Measurements from ENCODE around the gene ALS2CL.

Gene ALS2CL

DNA sequence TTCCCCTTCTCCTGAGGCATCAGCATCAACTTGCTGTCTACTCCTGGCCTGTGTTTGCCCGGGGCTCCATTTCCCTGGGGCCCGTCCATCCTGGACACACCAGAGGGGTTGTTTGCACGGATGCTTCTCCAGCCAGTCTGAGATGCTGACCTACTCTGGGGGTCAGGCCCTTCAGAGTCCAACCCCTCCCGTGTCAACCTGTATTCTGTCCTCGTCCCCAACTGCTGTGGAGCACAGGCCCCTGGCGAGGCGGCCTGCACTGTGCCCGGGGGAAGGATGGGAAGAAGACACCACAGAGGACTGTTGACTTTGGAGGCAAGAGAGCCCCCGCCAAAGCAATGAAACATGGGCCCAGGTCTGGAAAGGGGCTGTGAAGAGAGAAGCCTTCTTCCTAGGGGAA, 25.8 kb downstream of the ALS2CL start:
- TF ChIP-seq, protein P1, sequence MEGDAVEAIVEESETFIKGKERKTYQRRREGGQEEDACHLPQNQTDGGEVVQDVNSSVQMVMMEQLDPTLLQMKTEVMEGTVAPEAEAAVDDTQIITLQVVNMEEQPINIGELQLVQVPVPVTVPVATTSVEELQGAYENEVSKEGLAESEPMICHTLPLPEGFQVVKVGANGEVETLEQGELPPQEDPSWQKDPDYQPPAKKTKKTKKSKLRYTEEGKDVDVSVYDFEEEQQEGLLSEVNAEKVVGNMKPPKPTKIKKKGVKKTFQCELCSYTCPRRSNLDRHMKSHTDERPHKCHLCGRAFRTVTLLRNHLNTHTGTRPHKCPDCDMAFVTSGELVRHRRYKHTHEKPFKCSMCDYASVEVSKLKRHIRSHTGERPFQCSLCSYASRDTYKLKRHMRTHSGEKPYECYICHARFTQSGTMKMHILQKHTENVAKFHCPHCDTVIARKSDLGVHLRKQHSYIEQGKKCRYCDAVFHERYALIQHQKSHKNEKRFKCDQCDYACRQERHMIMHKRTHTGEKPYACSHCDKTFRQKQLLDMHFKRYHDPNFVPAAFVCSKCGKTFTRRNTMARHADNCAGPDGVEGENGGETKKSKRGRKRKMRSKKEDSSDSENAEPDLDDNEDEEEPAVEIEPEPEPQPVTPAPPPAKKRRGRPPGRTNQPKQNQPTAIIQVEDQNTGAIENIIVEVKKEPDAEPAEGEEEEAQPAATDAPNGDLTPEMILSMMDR (IDR thresholded peaks at IDR 0.05; ENCODE audit: control insufficient read depth, extremely low read depth, insufficient read depth): no peak
- H3K4me3 ChIP-seq (ENCODE audit: low read depth, low read length): no peak overlapping the region
- no peak for DNase-seq (ENCODE audit: low read depth)

DNA sequence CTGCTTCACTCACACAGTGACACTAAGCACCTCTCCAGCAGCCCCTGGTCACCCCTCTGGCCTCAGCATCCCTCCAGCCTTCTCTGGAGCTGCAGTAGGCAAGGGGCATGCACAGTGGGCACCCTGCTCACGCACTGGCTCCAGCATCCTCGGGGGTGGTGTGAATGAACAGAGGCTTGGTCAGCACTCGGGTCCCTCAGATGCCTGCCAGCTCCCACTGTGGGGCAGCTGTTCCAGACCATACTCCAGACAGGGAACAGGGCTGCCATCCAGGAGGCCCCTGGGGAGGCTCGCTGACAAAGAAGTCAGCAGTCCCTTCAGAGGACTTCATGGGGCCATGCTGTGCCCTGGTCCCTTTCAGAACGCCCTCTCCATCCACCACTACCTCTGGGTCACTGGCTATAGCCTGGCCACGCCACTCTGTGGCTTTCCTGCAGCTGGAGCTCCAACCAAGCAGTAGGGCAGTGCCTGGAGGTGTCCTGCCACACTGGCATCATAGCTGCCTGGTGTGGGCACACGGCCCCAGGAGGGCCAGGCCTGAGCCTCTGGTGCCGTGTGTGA, 26.3 kb downstream of the ALS2CL start:
- H3K4me3 ChIP-seq (ENCODE audit: low read depth, low read length): no peak overlapping the region
- no peak for DNase-seq (ENCODE audit: low read depth)
- TF ChIP-seq, protein P1 (IDR thresholded peaks at IDR 0.05; ENCODE audit: control insufficient read depth, extremely low read depth, insufficient read depth): no peak

DNA sequence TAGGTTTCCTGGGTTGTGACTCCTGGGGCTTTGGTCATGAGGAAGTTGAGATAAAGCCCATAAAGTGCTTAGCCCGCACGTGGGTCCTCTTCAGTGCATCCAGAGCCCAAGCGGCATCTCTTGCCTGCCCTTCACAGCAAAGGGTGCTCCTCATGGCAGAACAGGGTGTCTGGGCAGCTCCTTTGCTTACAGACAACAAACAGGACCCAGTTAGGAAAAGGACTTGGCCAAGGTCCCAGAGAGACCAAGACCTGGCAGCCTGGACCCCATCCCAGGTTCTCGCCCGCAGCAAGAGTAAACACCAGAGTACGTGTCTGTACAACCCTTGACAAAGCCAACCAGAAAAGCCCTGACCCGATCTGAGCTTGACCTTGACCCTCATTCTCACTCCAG, 27.0 kb downstream of the ALS2CL start:
- DNase-seq (ENCODE audit: low read depth): peak; percentile 99
- H3K4me3 ChIP-seq (ENCODE audit: low read depth, low read length): no peak overlapping the region
- TF ChIP-seq, protein P1 (IDR thresholded peaks at IDR 0.05; ENCODE audit: control insufficient read depth, extremely low read depth, insufficient read depth): no peak

DNA sequence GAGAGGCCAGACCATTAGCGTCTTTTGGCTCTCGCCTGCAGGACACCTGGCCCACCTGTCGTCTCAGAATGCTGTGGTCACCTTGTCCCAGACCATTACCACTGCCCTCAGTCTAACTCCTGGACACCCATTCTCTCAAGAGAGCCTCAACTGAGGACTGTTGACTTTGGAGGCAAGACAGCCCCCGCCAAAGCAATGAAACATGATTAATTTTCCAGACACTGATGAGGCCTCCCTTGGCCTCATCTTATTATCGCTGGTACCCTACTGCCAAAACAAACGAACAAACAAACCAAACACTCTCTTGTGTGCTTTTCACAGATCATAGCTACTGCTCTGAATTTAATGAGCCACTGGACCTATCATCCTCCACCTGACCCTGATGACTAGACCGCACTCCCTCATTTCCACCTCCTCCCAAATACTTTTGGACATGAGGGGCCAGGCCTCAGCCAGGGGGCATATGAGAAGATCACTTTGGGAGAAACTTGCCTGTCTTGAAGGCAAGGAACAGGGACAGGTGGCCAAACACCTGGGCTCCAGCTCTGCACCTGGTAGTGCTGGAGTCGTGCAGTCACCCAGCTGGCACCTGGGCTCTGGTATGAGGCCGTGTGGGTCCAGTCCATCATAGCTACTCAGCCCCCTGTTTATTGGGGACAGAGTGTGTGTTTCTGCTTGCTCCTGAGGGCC, 27.6 kb downstream of the ALS2CL start:
- H3K4me3 ChIP-seq (ENCODE audit: low read depth, low read length): no peak overlapping the region
- TF ChIP-seq, protein P1 (IDR thresholded peaks at IDR 0.05; ENCODE audit: control insufficient read depth, extremely low read depth, insufficient read depth): no peak
- DNase-seq (ENCODE audit: low read depth): peak; percentile 93

DNA sequence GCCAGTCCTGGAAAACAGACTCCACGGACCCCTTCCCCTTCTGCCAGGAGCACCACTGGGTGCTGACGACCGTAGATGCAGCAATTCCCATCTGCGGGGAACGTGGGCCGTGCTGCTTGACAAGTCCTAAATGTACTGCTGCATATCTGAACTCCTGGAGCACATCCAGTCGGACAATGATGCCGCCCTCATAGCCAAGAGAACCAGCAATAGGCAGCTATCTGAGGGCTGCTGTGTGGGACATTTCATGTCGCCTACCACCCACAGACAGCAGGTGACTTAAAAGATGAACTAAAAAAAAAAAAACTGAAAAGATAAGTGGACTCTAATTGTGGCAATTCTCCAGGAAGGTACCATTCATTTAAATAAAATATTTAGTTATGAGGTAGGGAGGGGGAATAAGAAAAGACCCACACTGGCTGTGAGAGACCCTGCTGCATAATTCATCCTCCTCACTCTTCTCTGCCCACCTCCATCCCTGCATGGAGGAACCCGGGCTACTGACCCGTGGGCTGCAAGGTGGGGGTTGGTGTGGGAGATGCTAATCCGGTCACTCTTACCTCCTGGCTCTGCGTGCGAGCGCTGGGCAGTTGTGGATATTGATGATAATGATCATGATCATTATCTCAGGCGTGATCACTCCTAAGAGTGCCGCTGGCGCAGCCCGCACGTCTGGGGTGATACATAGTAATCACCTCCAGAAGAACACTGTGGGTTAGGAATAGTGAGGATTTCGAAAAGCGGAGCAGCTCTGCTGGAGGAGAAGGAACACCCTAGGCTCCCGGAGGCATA, 28.3 kb downstream of the ALS2CL start:
- DNase-seq (ENCODE audit: low read depth): no peak

DNA sequence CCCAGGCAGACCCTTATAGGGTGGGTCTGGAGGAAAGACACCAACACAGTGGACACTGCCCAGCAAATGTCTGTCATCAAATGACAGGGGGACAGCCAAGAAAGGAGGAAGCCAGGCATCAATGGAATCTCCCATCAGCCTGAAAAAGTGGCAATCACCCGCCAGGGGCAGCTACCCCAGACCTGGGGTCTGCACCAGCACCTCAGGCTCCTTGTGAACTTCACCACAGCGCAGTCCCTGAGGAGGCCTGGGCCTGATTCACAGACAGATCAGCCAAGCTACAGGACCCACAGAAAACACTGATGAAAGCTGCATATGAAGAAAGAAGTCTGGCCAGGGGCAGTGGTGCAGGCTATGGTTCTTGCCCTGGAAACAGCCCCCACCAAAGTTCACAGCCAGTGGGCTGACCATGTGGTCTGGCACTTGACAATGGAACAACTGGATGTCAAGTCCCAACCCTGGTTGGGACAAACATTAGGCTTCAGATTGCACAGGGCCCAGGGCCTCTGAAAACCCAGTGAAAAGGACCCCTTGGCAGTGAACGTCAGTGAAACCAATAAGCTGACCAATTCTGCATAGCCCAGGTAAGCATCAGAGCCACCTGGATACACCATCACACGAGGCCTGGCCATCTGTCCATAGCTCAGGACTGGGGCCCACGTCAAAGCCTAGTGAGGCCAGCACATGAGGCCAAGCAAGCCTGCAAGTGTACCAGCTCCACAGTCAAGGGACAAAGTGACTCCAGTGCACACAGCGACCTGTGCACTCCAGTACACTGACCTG, 29.1 kb downstream of the ALS2CL start:
- no peak for DNase-seq (ENCODE audit: low read depth)
- H3K4me3 ChIP-seq (ENCODE audit: low read depth, low read length): no peak overlapping the region
- TF ChIP-seq, protein P1 (IDR thresholded peaks at IDR 0.05; ENCODE audit: control insufficient read depth, extremely low read depth, insufficient read depth): no peak

More for the DNA sequence above, 28.3 kb downstream of the ALS2CL start:
- no peak overlapping the region for H3K4me3 ChIP-seq (ENCODE audit: low read depth, low read length)
- TF ChIP-seq, protein P1 (IDR thresholded peaks at IDR 0.05; ENCODE audit: control insufficient read depth, extremely low read depth, insufficient read depth): no peak

Measured in LNCaP clone FGC (cell line).